AG04449 (cell line): ENCODE data around the gene CNGA4.
A peak's percentile ranks its signal among the peaks of the same experiment; 100 is the strongest.

ENCODE experiments used
- CTCF ChIA-PET: fragments of 350-600 bp; formaldehyde crosslinking; extraction: SDS; loops from one replicate; lab custom pipeline; 2021; ENCODE audit warnings: antibody characterized with exemption; lab: Yijun Ruan, JAX
- POLR2A ChIA-PET: fragments of 400-600, 350-600 bp; formaldehyde crosslinking; extraction: SDS; loops from one replicate; lab custom pipeline; 2020; ENCODE audit warnings: antibody characterized with exemption, inconsistent platforms; lab: Yijun Ruan, JAX
- DNase-seq: peaks from one replicate; pipeline ENCODE4 v3.0.0-alpha.2; 2010; ENCODE audit warnings: low read depth, low spot score
- H3K4me3 ChIP-seq: 2 replicates; pipeline ENCODE4 v1.5.1; 2011; ENCODE audit warnings: low read depth, mild to moderate bottlenecking, control low read depth, low read length
- TF ChIP-seq, protein P1 (sequence below): IDR thresholded peaks from one replicate; pipeline ENCODE4 v1.5.1; 2011; ENCODE audit warnings: mild to moderate bottlenecking, moderate library complexity, low read length, control low read depth, inconsistent platforms; ENCODE audit not compliant: insufficient read depth; ENCODE audit errors: missing control alignments

The CNGA4 gene

DNA sequence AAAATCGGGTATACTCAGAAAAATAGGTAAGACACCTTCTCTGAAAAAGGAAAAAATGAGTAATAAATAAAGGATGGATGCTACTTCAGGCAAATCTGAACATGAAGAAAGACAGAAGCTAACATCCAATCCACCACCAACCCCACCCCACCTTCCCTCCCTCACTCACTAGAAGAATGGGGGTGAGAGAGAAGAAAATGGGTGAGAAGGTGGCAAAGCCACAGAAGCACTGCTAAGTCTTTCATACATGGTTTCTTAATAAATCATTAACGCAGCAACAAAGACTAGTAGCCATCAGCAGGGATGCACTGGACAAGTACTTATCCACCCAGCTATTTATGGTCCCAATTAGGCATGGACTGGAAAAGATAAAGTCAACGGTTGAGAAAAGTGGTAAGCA is 10.4 kb upstream of the CNGA4 start:
- H3K4me3 ChIP-seq, result no peak overlapping the region
- ChIA-PET CTCF (interaction anchor here (1.0 to 3.5 kb wide), 5 partner anchors 8 to 151 kb away, joined by 3 to 9 read pairs (median 4); no protein-coding TSS in a partner anchor), POLR2A (no interaction called here)
- no peak for DNase-seq
- TF ChIP-seq, protein P1, sequence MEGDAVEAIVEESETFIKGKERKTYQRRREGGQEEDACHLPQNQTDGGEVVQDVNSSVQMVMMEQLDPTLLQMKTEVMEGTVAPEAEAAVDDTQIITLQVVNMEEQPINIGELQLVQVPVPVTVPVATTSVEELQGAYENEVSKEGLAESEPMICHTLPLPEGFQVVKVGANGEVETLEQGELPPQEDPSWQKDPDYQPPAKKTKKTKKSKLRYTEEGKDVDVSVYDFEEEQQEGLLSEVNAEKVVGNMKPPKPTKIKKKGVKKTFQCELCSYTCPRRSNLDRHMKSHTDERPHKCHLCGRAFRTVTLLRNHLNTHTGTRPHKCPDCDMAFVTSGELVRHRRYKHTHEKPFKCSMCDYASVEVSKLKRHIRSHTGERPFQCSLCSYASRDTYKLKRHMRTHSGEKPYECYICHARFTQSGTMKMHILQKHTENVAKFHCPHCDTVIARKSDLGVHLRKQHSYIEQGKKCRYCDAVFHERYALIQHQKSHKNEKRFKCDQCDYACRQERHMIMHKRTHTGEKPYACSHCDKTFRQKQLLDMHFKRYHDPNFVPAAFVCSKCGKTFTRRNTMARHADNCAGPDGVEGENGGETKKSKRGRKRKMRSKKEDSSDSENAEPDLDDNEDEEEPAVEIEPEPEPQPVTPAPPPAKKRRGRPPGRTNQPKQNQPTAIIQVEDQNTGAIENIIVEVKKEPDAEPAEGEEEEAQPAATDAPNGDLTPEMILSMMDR, result no peak

DNA sequence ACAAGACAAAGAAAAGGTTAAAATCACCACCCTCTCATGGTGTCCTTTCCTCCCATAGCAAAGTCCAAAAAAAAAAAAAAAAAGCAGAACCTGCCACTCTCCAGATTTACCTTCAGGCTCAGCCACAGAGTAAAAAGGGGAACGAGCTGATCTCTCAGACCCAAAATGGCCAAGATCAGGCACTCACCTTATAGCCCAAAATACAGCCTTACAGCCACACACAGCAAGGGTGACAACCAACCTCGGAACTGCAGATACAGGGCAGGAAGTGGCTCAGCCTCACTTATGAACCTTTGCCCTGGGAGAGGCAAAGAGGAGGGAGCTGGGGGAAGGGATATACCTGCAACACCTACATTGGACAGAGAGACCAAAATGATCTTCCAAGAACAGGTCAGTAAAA is 9.0 kb upstream of the CNGA4 start:
- ChIA-PET POLR2A (no interaction called here), CTCF (interaction anchor here (1.1 to 3.5 kb wide), 5 partner anchors 9 to 149 kb away, joined by 3 to 9 read pairs (median 8); no protein-coding TSS in a partner anchor)
- TF ChIP-seq, protein P1, result no peak
- DNase-seq, result no peak
- no peak overlapping the region for H3K4me3 ChIP-seq

DNA sequence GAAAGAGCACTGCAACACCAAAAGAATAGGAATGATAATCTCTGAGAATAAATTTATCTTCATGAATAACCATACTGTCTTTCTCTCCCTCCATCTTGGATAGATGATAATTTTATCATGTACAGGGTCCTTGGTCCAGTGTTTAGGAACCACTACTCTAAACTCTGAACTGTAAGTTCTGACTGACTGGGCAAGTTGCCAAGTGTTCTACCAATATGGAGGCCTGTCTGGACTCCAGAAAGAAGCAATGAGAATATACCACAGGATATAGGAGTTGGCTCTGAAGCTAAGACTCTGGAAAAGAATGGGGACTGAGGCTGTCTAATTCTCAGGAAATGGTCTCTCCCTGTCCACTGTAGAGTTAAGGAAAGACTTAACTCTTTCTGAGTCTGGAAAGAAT is 6.0 kb upstream of the CNGA4 start:
- POLR2A ChIA-PET, result no interaction called here
- TF ChIP-seq, protein P1, result no peak
- no peak for DNase-seq
- H3K4me3 ChIP-seq, result no peak overlapping the region
- CTCF ChIA-PET, result interaction anchor here (2.2 to 2.6 kb wide), 3 partner anchors 18 to 131 kb away, joined by 10 to 11 read pairs (median 10); no protein-coding TSS in a partner anchor

DNA sequence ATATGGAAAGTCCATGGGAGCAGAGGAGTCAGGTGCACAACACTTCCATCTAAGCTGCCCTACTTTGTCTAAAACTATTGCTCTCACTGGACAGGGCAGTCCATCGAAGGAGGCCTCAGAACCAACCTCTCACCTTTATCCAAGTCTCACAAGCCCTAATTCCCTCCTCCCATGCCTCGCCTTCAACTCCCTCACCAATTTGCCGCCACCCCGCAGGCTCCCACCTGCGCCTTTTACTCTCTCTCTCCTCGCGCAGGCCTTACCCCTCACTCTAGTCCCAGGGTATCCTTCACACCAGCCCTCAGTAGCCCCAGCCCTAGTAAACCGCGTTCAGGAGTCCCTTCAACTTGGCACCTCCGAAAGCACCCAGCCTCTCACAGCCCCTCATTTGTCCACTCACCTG is 4.9 kb upstream of the CNGA4 start:
- TF ChIP-seq, protein P1, result no peak
- H3K4me3 ChIP-seq, result peak overlapping the region; percentile 98
- POLR2A ChIA-PET, result interaction anchor here (0.6 to 0.7 kb wide), 2 partner anchors 86 to 271 kb away, joined by 3 read pairs; no protein-coding TSS in a partner anchor
- no peak for DNase-seq
- CTCF ChIA-PET, result interaction anchor here (1.1 to 5.2 kb wide), 6 partner anchors 17 to 130 kb away, joined by 3 to 44 read pairs (median 10); no protein-coding TSS in a partner anchor

DNA sequence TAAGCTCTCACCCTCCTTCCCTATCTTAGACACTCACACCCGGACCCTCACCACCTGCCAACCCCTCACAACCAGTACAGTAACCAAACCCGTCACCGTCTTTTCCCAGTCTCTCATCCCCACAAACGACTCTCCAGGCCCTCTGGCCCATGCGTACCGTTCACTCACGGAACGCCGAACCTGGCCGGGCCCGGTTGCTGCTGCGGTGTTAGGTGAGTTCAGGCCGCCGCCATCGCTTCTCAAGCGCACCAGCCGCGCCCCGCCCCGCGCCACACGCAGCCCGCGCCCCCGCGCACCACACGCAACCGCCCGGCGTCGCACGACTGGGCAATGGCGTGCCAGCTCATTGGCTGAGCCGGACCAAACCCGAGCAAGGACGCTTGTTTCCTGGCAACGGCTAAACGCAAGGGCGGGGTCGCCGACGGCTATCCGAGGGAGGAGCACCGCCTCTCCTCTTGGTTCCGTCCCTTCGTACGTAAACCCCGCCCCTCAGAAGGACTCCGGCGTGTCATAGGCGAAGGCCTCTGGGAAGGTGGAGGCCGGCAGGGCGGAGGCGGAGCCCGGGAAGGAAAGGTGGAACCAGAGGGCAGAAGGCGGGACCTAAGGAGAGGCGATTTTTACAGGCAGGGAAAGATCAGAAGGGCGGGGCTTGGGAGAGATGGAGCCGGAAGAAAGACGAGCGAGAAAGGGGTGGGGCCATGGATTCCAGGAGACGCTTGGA is 4.3 kb upstream of the CNGA4 start, which contains the start of gene FHIP1B:
FHIP1B (minus strand) TSS at position 250 of the 721 bp plus-strand sequence. CDS start 10,120 bp downstream, outside the sequence.
- DNase-seq, result peak; percentile 98
- ChIA-PET CTCF (interaction anchor here (0.8 to 5.2 kb wide), 7 partner anchors 14 to 129 kb away, joined by 3 to 44 read pairs (median 4); no protein-coding TSS in a partner anchor), POLR2A (interaction anchor here (0.6 to 0.7 kb wide), 3 partner anchors 85 to 613 kb away, joined by 3 read pairs; no protein-coding TSS in a partner anchor)
- peak within 1 kb of the TSS; percentile 98 for H3K4me3 ChIP-seq
- TF ChIP-seq, protein P1, result no peak

DNA sequence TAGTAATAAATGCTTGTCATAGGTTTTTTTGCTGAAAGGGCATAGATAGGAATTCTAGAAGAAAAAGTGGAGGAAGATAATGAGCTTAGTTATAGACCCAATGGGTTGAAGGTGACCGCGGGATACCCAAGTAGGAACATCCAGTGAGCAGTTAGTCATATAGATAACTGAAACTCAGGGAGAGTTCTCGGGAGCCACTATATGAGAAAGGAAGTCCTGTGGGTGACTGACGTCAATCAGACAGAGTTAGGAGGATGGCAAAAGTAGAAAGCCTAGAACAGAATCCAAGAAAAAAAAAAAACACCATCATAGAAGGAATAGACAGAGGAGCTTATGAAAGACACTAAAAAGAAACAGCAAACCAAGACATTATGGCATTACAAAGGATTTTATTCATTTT is 1.6 kb upstream of the CNGA4 start:
- TF ChIP-seq, protein P1, result no peak
- H3K4me3 ChIP-seq, result no peak overlapping the region
- DNase-seq, result no peak
- POLR2A ChIA-PET, result interaction anchor here (1.3 kb wide), 1 partner anchor 82 kb away, joined by 3 read pairs; no protein-coding TSS in a partner anchor
- CTCF ChIA-PET, result interaction anchor here (1.0 to 5.2 kb wide), 4 partner anchors 14 to 125 kb away, joined by 3 to 44 read pairs (median 10); no protein-coding TSS in a partner anchor
